Activated B cell treated with CpG ODN at 0.5 μM for 24 hours (primary cell): ENCODE results near the gene JARID2. TPM values are rescaled to one million over a fixed set of nuclear protein-coding genes. Genes with fewer than 3 reads are reported as not detected.

Experiments
- ATAC-seq: fragments of 200-7000 bp; cut with Tn5 transposase; one replicate; pipeline ENCODE4 v1.10.0; 2021; ENCODE audit warnings: low read depth, mild to moderate bottlenecking, moderate library complexity
- CTCF ChIA-PET: fragments of 350-600 bp; sonication (Branson Sonifier 250); formaldehyde crosslinking; loops from one replicate; lab custom pipeline; 2021; ENCODE audit warnings: antibody characterized with exemption; lab: Charles Lee
- POLR2A ChIA-PET: fragments of 350-600 bp; sonication (Branson Sonifier 250); formaldehyde crosslinking; loops from one replicate; lab custom pipeline; 2021; ENCODE audit warnings: antibody characterized with exemption; lab: Charles Lee
- DNase-seq: peaks from one replicate; pipeline ENCODE4 v3.0.0; 2022
- H3K27ac Mint-ChIP-seq: one replicate; pipeline ENCODE4 v1.8.0; 2020; ENCODE audit warnings: mixed read lengths
- H3K27me3 Mint-ChIP-seq: one replicate; pipeline ENCODE4 v1.8.0; 2021; ENCODE audit warnings: mixed read lengths
- H3K36me3 Mint-ChIP-seq: one replicate; pipeline ENCODE4 v1.8.0; 2021; ENCODE audit warnings: low read depth, mixed read lengths
- H3K4me1 Mint-ChIP-seq: one replicate; pipeline ENCODE4 v1.8.0; 2021; ENCODE audit warnings: mixed read lengths
- H3K4me3 Mint-ChIP-seq: one replicate; pipeline ENCODE4 v1.8.0; 2020; ENCODE audit warnings: mild to moderate bottlenecking, mixed read lengths
- H3K9me3 Mint-ChIP-seq: one replicate; pipeline ENCODE4 v1.8.0; 2020; ENCODE audit warnings: mixed read lengths
- CTCF ChIP-seq: fragments of 200-600 bp; IDR thresholded peaks from one replicate; pipeline ENCODE4 v1.8.0; 2022; ENCODE audit warnings: antibody characterized with exemption, mild to moderate bottlenecking
- intact Hi-C: fragments of 100-400 bp; cut with micrococcal nuclease; formaldehyde crosslinking; loops from one replicate; pipeline ENCODE4 v1.15.1; 2024
- total RNA-seq: library from RNA; stranded (reverse); gene quantifications from 2 replicates; pipeline ENCODE4 v1.2.3, GENCODE V29; 2022

Gene JARID2
- total RNA-seq, 1 donor from 2014 or later: 28.5 TPM

GRCh38 chr6:15476631-15477380, 230.9 kb downstream of the JARID2 start:
- Mint-ChIP-seq H3K27ac (peak overlapping the region; percentile 24), H3K27me3 (no peaks in the 10 kb centered on the region), H3K4me1 (peaks cover 51% of the 10 kb centered on the region), H3K9me3 (no peaks in the 10 kb centered on the region), H3K4me3 (no peak overlapping the region), H3K36me3 (peaks cover 69% of the 10 kb centered on the region)
- POLR2A ChIA-PET: interaction anchor here (0.6 to 1.5 kb wide), 2 partner anchors 10 to 1173 kb away, joined by 3 read pairs; no protein-coding TSS in a partner anchor
- TF ChIP-seq CTCF: no peak
- no peak for ATAC-seq
- CTCF ChIA-PET: interaction anchor here (0.8 to 1.3 kb wide), 2 partner anchors 14 to 1410 kb away, joined by 3 to 6 read pairs; no protein-coding TSS in a partner anchor
- no peak for DNase-seq
- intact Hi-C loops: no loop called here

- POLR2A ChIA-PET: interaction anchor here (0.6 kb wide), 1 partner anchor 962 kb away, joined by 5 read pairs; no protein-coding TSS in a partner anchor
Observed at GRCh38 chr6:15477746-15478145, 231.9 kb downstream of the JARID2 start.

GRCh38 chr6:15479761-15480160, 233.9 kb downstream of the JARID2 start:
- ChIA-PET CTCF (interaction anchor here (1.6 kb wide), 1 partner anchor 11 kb away, joined by 4 read pairs; no protein-coding TSS in a partner anchor), POLR2A (interaction anchor here (0.6 kb wide), 1 partner anchor 1092 kb away, joined by 3 read pairs; no protein-coding TSS in a partner anchor)
- no peak overlapping the region for H3K4me3 Mint-ChIP-seq
- H3K9me3 Mint-ChIP-seq: no peaks in the 10 kb centered on the region
- intact Hi-C loops: no loop called here
- ATAC-seq (no peak), DNase-seq (no peak)
- no peak for TF ChIP-seq CTCF
- no peaks in the 10 kb centered on the region for H3K27me3 Mint-ChIP-seq
- peaks cover 42% of the 10 kb centered on the region for H3K36me3 Mint-ChIP-seq
- no peak overlapping the region for H3K27ac Mint-ChIP-seq
- peaks cover 52% of the 10 kb centered on the region for H3K4me1 Mint-ChIP-seq

More at GRCh38 chr6:15477746-15478145, 231.9 kb downstream of the JARID2 start:
- H3K27me3 Mint-ChIP-seq: no peaks in the 10 kb centered on the region
- no peak overlapping the region for H3K4me3 Mint-ChIP-seq
- DNase-seq (no peak), ATAC-seq (no peak)
- no peak for TF ChIP-seq CTCF
- peaks cover 52% of the 10 kb centered on the region for H3K4me1 Mint-ChIP-seq
- CTCF ChIA-PET: no interaction called here
- H3K27ac Mint-ChIP-seq: no peak overlapping the region
- peaks cover 61% of the 10 kb centered on the region for H3K36me3 Mint-ChIP-seq
- no peaks in the 10 kb centered on the region for H3K9me3 Mint-ChIP-seq
- intact Hi-C loops: no loop called here

GRCh38 chr6:15480525-15480924, 234.7 kb downstream of the JARID2 start:
- no peaks in the 10 kb centered on the region for H3K9me3 Mint-ChIP-seq
- no peak overlapping the region for H3K27ac Mint-ChIP-seq
- ChIA-PET POLR2A (interaction anchor here (0.6 kb wide), 1 partner anchor 1093 kb away, joined by 3 read pairs; no protein-coding TSS in a partner anchor), CTCF (interaction anchor here (1.6 kb wide), 1 partner anchor 10 kb away, joined by 4 read pairs; no protein-coding TSS in a partner anchor)
- TF ChIP-seq CTCF: no peak
- H3K27me3 Mint-ChIP-seq: no peaks in the 10 kb centered on the region
- H3K4me3 Mint-ChIP-seq: no peak overlapping the region
- ATAC-seq: no peak
- no peak for DNase-seq
- H3K4me1 Mint-ChIP-seq: peaks cover 50% of the 10 kb centered on the region
- intact Hi-C loops: no loop called here
- H3K36me3 Mint-ChIP-seq: peaks cover 38% of the 10 kb centered on the region
